ENCODE measurements around the gene ING5. TPM values are rescaled to one million over a fixed set of nuclear protein-coding genes. Genes with fewer than 3 reads are reported as not detected.
A peak's percentile ranks its signal among the peaks of the same experiment; 100 is the strongest.

The ING5 gene
- total RNA-seq, 2 donors from 2014 or later, result 36.9 to 41.6 TPM

DNA sequence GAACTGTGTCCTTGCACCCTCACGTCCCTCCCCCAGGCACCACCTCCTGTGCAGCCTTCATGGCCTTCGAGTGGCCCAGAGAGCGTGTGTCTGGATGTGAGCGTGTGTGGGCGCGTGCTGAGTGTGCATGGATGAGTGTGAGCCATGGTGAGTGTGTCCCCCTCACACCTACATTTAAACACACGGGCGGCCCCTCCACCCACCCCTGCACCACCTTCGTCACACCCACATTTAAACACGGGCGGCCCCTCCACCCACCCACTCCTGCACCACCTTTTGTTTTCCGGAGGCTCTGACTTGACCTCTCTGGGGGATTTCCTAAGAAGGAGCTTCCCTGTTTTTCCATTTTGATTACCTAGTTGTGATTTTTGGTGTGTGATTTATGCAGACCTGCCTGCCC, 33.0 kb upstream of the ING5 start:
- Mint-ChIP-seq H3K9me3 (no peaks in the 10 kb centered on the region), H3K27ac (no peak overlapping the region), H3K36me3 (no peaks in the 10 kb centered on the region)
- no peak for ATAC-seq
- no peak for DNase-seq (ENCODE audit: low spot score in 2 of 2)

DNA sequence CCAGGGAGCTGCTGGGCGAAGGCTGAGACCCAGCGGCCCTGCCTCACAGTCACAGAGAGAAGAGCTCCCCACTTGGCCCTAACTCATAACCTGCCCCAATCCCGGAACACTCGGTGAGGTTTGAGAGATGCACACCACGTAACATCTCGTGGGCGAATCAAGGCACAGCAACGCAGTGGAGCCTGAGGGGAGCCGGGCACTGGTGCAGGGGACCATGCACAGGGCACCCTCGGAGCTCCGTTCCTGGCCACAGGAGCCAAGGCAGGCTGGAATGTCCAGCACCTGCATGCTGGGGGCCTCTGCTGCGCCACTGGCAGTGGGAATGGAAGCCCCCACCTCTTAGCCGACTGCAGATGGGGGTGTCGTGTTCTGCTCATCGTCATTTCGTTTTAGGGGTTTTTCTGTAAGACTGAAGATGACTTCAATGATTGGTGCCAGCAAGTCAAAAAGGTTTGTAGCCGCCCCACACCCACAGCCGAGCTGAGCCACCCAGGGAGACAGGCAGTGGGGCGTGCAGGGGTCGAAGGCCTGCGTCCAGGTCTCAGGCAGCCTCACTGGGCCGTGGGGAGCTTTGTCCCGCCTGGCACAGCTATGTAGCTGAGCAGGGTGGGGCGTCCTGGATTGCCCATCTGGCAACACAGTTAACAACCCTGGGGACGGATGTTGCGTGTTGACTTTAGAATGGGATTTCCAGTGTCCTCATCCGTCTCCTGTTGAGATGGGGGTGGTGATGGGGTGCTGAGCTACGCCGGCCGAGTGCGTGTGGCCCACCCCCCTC, 31.3 kb upstream of the ING5 start:
- Mint-ChIP-seq H3K27ac (no peak overlapping the region), H3K9me3 (no peaks in the 10 kb centered on the region), H3K36me3 (no peaks in the 10 kb centered on the region)
- no peak for ATAC-seq
- DNase-seq (ENCODE audit: low spot score in 2 of 2), result no peak

DNA sequence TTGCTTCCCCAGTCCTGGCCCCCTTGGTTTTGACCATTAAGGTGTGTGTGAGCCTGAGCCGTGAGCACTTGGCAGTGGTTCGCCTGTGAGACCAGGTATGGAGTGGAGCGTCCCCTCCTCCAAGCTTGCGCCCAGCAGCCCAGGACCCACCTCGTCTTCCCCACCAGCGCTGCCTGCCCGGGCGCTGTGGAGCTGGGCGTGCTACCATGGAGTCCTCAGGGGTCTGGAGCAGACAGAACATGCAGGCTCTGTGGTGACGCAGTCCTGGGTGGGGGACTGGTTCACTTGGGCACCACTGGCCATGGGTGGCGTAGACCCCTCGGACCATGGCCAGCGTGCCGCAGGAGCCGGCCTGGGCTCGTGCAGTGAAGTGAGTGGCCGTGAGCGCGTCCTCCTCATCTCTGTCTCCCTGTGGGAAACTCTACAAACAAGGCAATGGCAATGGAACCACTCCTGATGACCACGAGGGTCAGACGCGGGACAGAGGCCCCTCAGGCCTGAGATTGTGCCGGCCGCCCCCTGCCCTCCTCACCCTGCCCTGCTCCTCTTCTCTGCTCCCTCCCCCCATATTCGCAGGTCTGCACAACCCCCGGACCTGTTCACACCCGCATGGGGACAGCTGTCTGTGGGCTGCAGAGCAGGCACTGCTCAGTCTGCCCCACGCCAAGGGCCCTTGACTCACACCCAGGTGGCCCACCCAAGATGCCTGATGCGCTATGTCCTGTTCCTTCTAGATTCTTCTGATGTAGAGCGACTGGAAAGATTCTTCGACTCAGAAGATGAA, 30.2 kb upstream of the ING5 start:
- DNase-seq (ENCODE audit: low spot score in 2 of 2) (no peak), ATAC-seq (peak in 1 of 2 donors; percentile 7)
- Mint-ChIP-seq H3K27ac (peak overlapping the region in 1 of 2 donors; percentile 18), H3K9me3 (no peaks in the 10 kb centered on the region), H3K36me3 (no peaks in the 10 kb centered on the region)

DNA sequence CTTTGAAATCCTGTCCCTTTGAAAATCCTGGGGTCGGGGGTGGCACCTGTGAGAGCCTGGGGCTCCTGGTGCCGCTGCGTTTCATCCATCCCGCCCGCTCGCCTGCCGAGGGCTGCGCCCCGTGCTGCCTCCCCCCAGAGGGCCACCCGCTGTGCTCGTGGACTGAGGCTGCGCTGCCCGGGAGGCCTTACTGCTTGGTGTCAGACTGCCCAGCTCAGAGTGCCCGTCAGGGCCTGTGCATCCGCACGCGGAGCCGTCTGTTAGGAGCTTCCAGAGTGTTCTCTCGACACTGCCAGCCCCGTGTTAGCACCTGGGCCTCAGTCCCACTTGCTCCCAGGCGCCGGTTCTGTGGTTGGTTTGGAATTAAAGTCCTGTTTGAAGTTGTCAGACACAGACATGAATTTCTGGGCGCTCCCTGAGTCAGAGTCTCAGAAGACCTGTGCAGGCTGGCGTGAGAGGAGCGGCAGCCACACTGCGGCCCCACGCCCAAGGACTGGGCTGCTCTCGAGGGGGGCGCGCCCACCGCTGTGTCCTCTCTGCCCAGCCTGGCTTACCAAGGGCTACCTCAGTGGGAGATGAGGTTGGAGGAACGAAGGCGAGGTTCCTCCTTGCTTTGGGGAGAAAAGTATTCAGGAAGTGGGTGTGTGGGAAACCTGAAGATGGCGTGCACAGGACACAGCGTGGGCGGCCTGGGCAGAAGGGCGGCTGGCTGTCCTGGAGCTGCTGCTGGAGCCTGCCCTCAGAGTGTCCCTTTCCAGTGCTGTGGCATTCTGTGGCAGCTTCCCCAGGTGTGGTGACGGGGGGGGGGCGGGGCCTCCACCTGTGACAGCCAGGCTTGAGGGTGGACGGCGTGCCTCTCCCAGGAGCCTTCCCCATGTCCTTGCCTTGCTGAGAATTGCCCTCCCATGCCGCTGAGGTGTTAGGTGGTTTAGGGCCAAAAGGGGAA, 29.3 kb upstream of the ING5 start:
- DNase-seq (ENCODE audit: low spot score in 2 of 2) (no peak), ATAC-seq (peak in 1 of 2 donors; percentile 49)
- H3K27ac Mint-ChIP-seq, result peak overlapping the region; percentile 18 to 68
- no peaks in the 10 kb centered on the region for H3K9me3 Mint-ChIP-seq
- no peaks in the 10 kb centered on the region for H3K36me3 Mint-ChIP-seq

DNA sequence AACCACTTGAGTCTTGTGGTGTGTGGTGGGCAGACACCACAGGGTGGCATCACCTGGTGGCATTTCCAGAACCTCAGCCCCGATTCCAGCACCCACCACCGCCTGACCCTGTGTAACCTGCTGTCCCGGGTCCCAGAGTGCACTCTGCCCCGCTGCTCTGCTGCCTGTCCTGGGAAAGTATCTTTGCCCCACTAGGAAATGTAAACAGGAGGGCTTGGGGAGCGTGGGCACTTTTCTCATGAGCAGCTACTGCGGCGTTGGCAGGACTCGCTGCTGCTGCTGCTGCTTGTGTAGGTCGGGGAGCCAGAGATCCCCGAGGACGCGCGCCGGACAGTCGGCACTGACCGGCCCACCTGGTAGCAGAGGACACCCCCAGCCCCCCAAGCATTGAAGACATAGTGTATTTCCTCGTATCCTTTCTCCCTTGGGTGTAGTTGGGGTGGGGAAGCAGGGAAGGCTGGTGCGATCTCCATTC, 28.6 kb upstream of the ING5 start:
- ATAC-seq (no peak), DNase-seq (ENCODE audit: low spot score in 2 of 2) (no peak)
- Mint-ChIP-seq H3K36me3 (no peaks in the 10 kb centered on the region), H3K9me3 (no peaks in the 10 kb centered on the region), H3K27ac (peak overlapping the region in 1 of 2 donors; percentile 8)

DNA sequence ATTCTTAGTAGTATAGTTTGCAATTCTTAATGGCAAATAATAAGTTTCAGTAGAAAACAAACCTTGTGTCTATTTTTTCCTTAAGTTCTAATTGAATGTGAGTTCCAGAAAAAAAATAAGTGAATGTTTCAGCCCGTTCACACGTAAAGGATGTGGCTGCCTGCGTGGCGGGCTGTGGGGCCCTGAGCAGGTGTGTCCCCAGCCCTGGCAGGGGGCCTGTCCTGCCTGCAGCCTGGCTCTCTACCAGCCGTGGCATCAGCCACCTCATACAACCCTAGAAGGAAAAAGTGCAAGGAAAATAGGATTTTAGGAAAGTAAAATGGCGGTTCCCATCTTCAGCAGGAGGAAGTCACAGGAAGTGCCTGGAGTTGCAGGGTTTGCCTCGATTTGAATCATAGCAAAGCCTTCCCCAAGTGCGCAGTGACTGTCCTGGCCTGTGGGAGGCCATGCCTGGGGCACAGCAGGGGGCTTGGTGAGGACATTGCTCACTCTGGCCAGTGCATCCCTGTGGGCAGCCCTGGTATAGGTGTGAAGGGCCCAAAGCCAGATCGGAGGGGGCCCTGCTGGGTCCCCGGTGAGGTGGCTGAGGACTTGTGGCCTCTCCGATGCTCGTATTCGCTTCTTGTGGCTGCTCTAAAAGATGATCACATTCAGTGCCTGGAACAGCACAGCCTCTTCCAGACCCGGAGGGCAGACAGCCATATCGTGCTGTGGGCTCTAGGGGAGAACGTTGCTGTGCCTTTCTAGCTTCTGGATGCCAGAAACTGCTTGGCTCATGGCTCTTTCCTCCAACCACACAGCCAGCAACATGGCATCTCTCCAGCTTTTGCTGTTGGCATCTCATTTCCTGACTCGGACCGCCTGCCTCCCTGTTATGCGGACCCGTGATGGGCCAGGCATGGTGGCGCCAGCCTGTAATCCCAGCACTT, 27.8 kb upstream of the ING5 start:
- Mint-ChIP-seq H3K27ac (peak overlapping the region; percentile 8 to 65), H3K9me3 (no peaks in the 10 kb centered on the region), H3K36me3 (peaks cover 2% of the 10 kb centered on the region in 2 donors)
- ATAC-seq (peak in 1 of 2 donors; percentile 35), DNase-seq (ENCODE audit: low spot score in 2 of 2) (no peak)

DNA sequence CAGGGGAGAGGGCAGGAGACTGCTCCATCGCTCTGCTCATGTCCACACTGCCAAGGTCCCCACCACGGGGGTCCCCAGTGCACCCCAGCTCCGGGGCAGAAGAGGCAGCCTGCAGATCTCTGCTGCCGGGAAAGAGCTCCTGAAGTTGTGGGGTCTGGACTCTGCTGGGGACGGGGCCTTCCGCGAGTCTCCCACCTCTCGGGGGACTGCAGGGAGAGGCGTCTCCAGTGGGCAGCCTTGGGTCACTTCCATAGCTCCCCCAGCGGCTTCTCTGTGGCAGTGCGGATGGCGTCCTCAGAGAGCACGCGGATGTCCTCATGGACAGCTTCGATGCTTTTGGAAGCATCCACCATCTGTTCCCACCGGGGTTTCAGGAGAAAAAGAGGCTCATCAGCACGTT, 26.0 kb upstream of the ING5 start:
- Mint-ChIP-seq H3K36me3 (peaks cover 6 to 9% of the 10 kb centered on the region in 2 donors), H3K27ac (peak overlapping the region in 1 of 2 donors; percentile 29), H3K9me3 (no peaks in the 10 kb centered on the region)
- ATAC-seq, result no peak
- no peak for DNase-seq (ENCODE audit: low spot score in 2 of 2)

DNA sequence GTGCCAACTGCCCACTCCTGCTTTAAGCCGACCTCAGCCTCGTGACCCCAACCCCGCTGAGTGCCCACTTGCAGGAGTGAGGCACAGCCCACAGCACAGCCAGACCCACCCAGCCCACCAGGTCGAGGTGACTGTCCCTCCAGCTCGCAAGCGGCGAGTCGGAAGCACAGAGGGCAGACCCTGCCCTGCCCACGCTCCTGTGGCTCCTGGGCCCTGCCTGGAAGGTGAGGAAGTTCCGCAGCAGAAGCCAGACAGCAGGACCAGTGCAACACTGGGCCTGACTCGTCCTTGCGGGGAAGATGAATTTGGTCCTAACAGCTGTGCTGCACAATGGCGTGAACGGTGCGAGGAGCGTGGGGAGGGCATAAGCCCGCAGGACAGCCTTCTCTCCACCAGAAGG, 25.2 kb upstream of the ING5 start:
- no peak for DNase-seq (ENCODE audit: low spot score in 2 of 2)
- H3K36me3 Mint-ChIP-seq, result peaks cover 12% of the 10 kb centered on the region in 2 donors

DNA sequence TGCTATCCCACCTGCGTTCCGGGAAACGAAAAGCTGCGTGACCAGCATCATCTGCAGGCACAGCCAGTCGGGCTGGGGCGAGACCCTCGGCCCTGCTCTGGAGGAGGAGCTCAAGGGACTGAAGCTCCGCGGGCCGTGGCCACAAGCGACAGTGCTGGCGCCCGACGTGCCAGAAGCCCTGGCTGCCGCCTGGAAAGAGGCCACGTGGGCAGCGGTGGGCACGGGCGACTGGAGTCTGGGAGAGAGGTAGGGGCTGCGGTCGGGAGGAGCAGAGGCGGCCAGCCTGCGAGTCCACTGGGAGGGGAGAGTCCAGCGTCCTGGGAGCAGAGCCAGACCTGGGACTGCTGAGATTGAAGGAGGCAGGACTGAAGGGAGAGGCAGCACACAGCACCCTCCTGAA, 24.4 kb upstream of the ING5 start:
- H3K27ac Mint-ChIP-seq, result peak overlapping the region in 1 of 2 donors; percentile 65
- no peak for ATAC-seq

More for the DNA sequence above, 25.2 kb upstream of the ING5 start:
- Mint-ChIP-seq H3K27ac (no peak overlapping the region), H3K9me3 (no peaks in the 10 kb centered on the region)
- no peak for ATAC-seq

DNA sequence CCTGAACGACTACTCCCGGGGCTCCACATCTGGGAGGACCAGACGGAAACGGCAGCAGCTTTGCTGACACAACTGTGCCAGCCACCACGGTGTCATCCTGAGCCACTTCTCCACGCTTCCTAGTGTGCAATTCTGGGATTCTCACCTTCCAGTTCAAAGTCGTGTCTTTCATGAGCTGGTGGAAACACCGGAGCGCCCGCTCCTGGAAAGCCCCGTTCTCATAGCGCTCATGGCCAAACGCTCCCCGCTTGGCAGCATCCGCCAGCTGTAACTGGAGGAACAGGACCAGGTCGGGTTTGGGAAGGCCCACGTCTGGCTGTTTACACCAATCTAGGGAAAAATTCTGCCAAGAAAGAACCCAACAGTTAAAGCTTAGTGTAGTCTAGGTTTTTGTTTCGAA, 23.5 kb upstream of the ING5 start:
- Mint-ChIP-seq H3K36me3 (peaks cover 16 to 19% of the 10 kb centered on the region in 2 donors), H3K27ac (no peak overlapping the region)
- no peak for ATAC-seq

More for the DNA sequence above, 24.4 kb upstream of the ING5 start:
- H3K36me3 Mint-ChIP-seq, result peaks cover 16 to 19% of the 10 kb centered on the region in 2 donors
- no peaks in the 10 kb centered on the region for H3K9me3 Mint-ChIP-seq
- DNase-seq (ENCODE audit: low spot score in 2 of 2), result no peak

DNA sequence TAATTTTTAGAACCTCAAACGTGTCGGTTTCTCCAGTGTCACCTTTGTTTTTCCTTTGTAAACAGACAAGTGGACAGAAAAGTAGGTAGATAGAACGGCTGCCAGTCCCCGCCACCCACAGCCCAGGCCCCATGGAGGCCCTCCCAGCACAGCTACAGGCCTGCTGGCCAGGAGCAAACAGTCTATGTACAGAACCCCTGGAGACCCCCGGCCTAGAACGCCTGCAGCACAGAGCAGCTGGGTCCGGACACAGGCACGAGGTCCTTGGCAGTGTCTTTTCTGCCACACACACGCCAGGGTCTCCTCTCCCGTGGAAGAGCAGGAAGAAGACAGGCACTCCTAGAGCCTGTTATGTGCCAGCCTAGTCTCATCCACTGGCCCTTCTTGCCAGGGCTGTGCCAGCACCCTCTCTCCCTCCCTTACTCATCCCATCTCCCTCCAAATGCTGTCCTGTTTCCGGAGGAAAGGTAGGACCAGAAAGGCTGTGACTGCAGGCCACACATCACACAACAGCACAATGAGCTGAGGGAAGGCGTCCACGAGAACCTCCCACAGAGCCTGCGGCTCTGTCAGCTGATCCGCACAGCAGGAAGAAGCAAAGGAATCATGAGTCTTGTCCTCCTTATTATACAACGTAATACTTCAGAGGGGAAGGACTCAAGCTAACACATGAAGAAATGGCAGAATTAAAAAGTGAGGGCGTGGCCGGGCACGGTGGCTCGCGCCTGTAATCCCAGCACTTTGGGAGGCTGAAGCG, 22.9 kb upstream of the ING5 start:
- Mint-ChIP-seq H3K36me3 (peaks cover 22 to 23% of the 10 kb centered on the region in 2 donors), H3K9me3 (no peaks in the 10 kb centered on the region), H3K27ac (peak overlapping the region in 1 of 2 donors; percentile 62)
- no peak for DNase-seq (ENCODE audit: low spot score in 2 of 2)
- no peak for ATAC-seq

More for the DNA sequence above, 23.5 kb upstream of the ING5 start:
- DNase-seq (ENCODE audit: low spot score in 2 of 2), result no peak
- no peaks in the 10 kb centered on the region for H3K9me3 Mint-ChIP-seq

DNA sequence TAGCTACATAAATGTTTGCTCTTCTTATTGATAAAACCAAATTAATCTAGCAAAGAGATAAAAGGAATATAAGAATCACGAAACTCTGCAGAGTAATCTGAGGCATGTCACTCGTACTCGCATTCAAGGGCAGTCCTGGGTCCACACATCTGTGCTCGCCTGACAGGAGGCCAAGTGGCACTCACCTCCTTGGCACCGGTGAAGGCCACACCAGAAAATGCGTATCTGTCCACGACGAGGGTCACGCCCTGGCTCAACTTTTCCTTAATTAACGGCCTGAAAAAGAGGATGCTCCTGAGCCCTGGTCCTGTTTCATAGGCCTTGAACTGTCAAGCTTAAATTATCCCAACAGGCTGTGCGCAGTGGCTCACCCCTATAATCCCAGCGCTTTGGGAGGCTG, 21.8 kb upstream of the ING5 start:
- ATAC-seq (no peak), DNase-seq (ENCODE audit: low spot score in 2 of 2) (no peak)
- H3K36me3 Mint-ChIP-seq, result peaks cover 31 to 32% of the 10 kb centered on the region in 2 donors
- H3K9me3 Mint-ChIP-seq, result no peaks in the 10 kb centered on the region
- peak overlapping the region in 1 of 2 donors; percentile 60 for H3K27ac Mint-ChIP-seq

DNA sequence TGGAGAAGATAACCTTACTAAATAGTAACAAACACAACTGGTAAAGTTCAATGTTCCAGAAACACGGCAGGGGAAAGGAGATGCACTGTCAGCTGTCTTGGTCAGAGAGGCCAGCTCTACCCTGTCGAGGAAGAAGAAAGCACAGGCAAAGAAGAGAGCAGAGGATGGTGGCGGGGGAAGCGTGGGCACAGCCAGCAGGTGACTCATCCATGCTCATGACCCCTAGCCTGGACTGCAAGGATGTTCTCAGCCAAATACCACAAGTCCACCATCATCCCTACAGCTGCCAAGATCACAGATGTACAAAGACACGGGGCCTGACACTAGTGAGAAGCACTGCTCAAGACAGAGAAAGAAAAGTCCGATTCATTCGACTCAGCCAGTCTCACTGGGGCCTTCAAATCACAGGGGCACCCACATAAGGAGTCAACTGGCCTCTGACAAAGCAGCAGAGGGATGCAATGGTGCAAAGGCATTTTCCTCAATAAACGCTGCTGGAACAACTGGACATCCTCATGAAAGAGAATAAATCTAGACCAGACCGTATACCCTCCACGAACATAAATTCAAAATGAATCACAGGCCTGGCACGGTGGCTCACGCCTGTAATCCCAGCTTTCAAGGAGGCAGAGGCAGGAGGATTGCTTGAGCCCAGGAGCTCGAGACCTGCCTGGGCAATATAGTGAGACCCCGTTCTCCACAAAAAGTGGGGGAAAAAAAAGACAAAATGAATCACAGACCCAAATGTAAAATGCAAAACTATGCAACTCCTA, 20.8 kb upstream of the ING5 start:
- no peaks in the 10 kb centered on the region for H3K9me3 Mint-ChIP-seq
- H3K27ac Mint-ChIP-seq, result peak overlapping the region in 1 of 2 donors; percentile 95
- peak in 1 of 2 donors; percentile 43 for ATAC-seq
- H3K36me3 Mint-ChIP-seq, result peaks cover 36 to 37% of the 10 kb centered on the region in 2 donors
- no peak for DNase-seq (ENCODE audit: low spot score in 2 of 2)

DNA sequence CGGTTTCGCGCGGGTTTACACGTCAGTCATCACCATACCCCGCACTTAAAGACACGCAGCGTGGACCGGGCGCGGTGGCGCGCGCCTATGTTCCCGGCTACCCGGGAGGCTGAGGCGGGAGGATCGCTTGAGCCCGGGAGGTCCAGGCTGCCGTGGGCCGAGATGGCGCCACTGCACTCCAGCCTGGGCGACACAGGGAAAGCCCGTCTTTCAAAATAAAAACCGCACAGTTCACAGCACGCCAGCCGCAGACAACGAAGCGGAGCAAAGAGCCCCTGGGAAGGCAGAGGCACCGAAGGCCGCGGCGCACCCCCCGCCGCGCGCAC, 15.6 kb upstream of the ING5 start:
- DNase-seq (ENCODE audit: low spot score in 2 of 2) (peak in 1 of 2 donors; percentile 68), ATAC-seq (peak in 1 of 2 donors; percentile 11)
- H3K9me3 Mint-ChIP-seq, result no peaks in the 10 kb centered on the region
- peaks cover 41 to 49% of the 10 kb centered on the region in 2 donors for H3K36me3 Mint-ChIP-seq
- peak overlapping the region; percentile 89 to 96 for H3K27ac Mint-ChIP-seq

Data from activated naive CD4-positive, alpha-beta T cell treated with anti-CD3 and anti-CD28 coated beads, Interleukin-2, amount 50 U/mL, for 72 hours (primary cell).